Adrenal gland (tissue), 12 donors: ENCODE measurements around the gene SIX5. TPM values are rescaled to one million over a fixed set of nuclear protein-coding genes. Genes with fewer than 3 reads are reported as not detected.

ENCODE experiments used
- DNase-seq, 7 donors: peaks; one replicate each; pipeline ENCODE4 v3.0.0-alpha.2; 2019 to 2020
- H3K27ac ChIP-seq, 5 donors: fragments of 200-600 bp; sonication (generic) in 4 of 5; 1 replicate in 3 of 5; 2 replicates in 2 of 5; pipeline versions ENCODE4 v1.5.1 to v1.8.0; 2016 to 2020; ENCODE audit warnings: mild to moderate bottlenecking in 1 of 5
- H3K27me3 ChIP-seq: fragments of 200-600 bp; 2 replicates; pipeline ENCODE4 v1.8.0; 2021
- H3K36me3 ChIP-seq, 2 donors: fragments of 200-600 bp; replicated peaks in 1 of 2; 1 replicate in 1 of 2; 2 replicates in 1 of 2; pipeline versions ENCODE4 v1.5.1 to v1.8.0; 2018 to 2022
- H3K4me1 ChIP-seq, 2 donors: fragments of 200-600 bp; replicated peaks in 1 of 2; 1 replicate in 1 of 2; 2 replicates in 1 of 2; pipeline versions ENCODE4 v1.5.1 to v1.8.0; 2018 to 2021
- H3K4me3 ChIP-seq, 4 donors: fragments of 200-600 bp; sonication (generic) in 3 of 4; one replicate each; pipeline ENCODE4 v1.5.1; 2016 to 2018
- H3K9me3 ChIP-seq, 3 donors: fragments of 200-600 bp; sonication (generic) in 1 of 3; replicated peaks in 1 of 3; 1 replicate in 2 of 3; 2 replicates in 1 of 3; pipeline versions ENCODE4 v1.5.1 to v1.8.0; 2016 to 2021
- POLR2A ChIP-seq, 2 donors: fragments of 450-650 bp; IDR thresholded peaks; one replicate each; pipeline ENCODE4 v1.6.1; 2017; ENCODE audit warnings: antibody characterized with exemption in 2 of 2, mild to moderate bottlenecking in 2 of 2, moderate library complexity in 1 of 2
- WGBS, 4 donors: extraction: QIAGEN DNeasy Blood & Tissue Kit in 2 of 4; methylation state at CpG; one replicate each; pipeline versions ENCODE4 v1.1.5 to v1.1.7; 2013 to 2017; 5-methylcytosine and 5-hydroxymethylcytosine counted together
- intact Hi-C, 2 donors: fragments of 100-400 bp; cut with DNase I; formaldehyde crosslinking; loops; one replicate each; pipeline versions ENCODE4 v1.14.1 to v1.15.0; 2022 to 2023
- polyA plus RNA-seq, 3 donors: library from polyadenylated mRNA; stranded (reverse); fragments of 200-250 nt in 2 of 3; fragments of 350-450 nt in 1 of 3; fragmentation: Illumina TruSeq in 1 of 3; extraction: RNeasy Lipid Tissue Mini Kit (QIAGEN cat#74804) in 1 of 3; gene quantifications; one replicate each; pipeline ENCODE4 v1.2.3, GENCODE V29; 2013 to 2014
- total RNA-seq, 9 donors: library from RNA; depleted of rRNA in 4 of 9; stranded (reverse); fragments of >200 nt in 4 of 9; fragments of 120-200 nt in 1 of 9; fragmentation: NEBNext Ultra II Directional in 1 of 9; extraction: Animal tissue kit (Norgen Biotek cat#: 25700) in 1 of 9; gene quantifications; one replicate each; pipeline versions ENCODE4 v1.1.0 to v1.2.4, GENCODE V29; 2013 to 2023
- TF ChIP-seq, protein P1 (sequence below), 6 experiments: fragments of 450-650 bp in 4 of 6; fragments of 200-600 bp in 2 of 6; sonication (generic) in 1 of 6; IDR thresholded peaks; 1 replicate in 5 of 6; 2 replicates in 1 of 6; pipeline versions ENCODE4 v1.5.1 to v1.8.0; 2016 to 2021; ENCODE audit warnings: antibody characterized with exemption in 6 of 6, mild to moderate bottlenecking in 2 of 6, moderate library complexity in 1 of 6
- donor health status: healthy with polysubstance abuse.
- donor health status: Bipolar disorder and iron deficiency.
- donor health status: DM: yes; HTN: yes; CAD: no.
- donor health status: DM: no; HTN: no; CAD: no.
- donor health status: DM: no; HTN: no; CAD: no.
- donor health status: DM: yes; HTN: yes; CAD: no.

The SIX5 gene
- total and polyA plus RNA-seq, 12 donors: 6.2 to 69.1 (median 27.1) TPM

DNA sequence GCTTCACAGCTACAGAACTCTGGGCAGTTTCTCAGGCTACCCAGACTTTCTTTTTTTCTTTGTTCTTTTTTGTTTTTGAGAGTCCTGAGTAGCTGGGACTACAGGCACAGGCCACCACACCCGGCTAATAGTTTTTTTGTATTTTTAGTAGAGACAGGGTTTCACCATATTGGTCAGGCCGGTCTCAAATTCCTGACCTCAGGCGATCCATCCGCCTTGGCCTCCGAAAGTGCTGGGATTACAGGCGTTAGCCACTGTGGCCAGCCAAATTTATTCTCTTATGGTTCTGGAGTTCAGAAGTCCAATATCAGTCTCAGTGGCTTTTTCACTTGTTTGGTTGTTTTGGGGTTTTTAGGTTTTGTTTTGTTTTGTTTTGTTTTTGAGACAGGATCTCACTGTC lies 23.4 kb downstream of the SIX5 start:
- no peak for DNase-seq
- Histone ChIP-seq H3K36me3 (no peaks in the 10 kb centered on the region), H3K4me1 (no peaks in the 10 kb centered on the region), H3K9me3 (no peaks in the 10 kb centered on the region), H3K27me3 (no peaks in the 10 kb centered on the region), H3K27ac (no peak overlapping the region), H3K4me3 (no peak overlapping the region)
- intact Hi-C loops: no loop called here
- WGBS, 4 donors: 90% methylated on average over 6 of the region's 6 CpGs
- TF ChIP-seq, protein P1, sequence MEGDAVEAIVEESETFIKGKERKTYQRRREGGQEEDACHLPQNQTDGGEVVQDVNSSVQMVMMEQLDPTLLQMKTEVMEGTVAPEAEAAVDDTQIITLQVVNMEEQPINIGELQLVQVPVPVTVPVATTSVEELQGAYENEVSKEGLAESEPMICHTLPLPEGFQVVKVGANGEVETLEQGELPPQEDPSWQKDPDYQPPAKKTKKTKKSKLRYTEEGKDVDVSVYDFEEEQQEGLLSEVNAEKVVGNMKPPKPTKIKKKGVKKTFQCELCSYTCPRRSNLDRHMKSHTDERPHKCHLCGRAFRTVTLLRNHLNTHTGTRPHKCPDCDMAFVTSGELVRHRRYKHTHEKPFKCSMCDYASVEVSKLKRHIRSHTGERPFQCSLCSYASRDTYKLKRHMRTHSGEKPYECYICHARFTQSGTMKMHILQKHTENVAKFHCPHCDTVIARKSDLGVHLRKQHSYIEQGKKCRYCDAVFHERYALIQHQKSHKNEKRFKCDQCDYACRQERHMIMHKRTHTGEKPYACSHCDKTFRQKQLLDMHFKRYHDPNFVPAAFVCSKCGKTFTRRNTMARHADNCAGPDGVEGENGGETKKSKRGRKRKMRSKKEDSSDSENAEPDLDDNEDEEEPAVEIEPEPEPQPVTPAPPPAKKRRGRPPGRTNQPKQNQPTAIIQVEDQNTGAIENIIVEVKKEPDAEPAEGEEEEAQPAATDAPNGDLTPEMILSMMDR (IDR thresholded peaks at IDR 0.05): no peak
- no peak for TF ChIP-seq POLR2A (IDR thresholded peaks at IDR 0.05)

DNA sequence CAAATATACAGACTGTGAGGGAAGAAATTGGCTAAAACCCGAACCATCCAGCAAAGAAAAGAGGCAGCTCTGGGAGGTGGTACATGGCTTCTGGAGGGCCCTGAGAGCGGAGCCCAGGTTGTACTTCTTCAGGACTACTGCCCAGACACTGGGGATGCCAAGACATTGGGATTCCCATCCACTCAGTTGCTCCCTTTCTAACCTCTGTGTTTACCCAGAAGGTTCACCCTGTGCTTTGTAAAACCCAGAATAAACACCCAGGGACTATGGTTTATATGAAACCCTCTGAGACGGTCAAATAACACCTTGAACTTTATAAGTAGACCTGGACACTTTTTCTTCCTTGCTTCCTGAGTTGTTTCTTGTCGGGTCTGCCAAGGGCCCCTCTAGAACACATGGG lies 26.1 kb downstream of the SIX5 start:
- no peaks in the 10 kb centered on the region for H3K36me3 ChIP-seq
- H3K27me3 ChIP-seq: no peaks in the 10 kb centered on the region
- H3K4me3 ChIP-seq: no peak overlapping the region
- TF ChIP-seq, protein P1 (IDR thresholded peaks at IDR 0.05): no peak
- TF ChIP-seq POLR2A (IDR thresholded peaks at IDR 0.05): no peak
- no peak for DNase-seq
- no peaks in the 10 kb centered on the region for H3K9me3 ChIP-seq
- H3K27ac ChIP-seq: no peak overlapping the region
- intact Hi-C loops: no loop called here
- WGBS, 4 donors: 70 to 77% (median 75%) methylated on average over 4 of the region's 4 CpGs
- no peaks in the 10 kb centered on the region for H3K4me1 ChIP-seq

DNA sequence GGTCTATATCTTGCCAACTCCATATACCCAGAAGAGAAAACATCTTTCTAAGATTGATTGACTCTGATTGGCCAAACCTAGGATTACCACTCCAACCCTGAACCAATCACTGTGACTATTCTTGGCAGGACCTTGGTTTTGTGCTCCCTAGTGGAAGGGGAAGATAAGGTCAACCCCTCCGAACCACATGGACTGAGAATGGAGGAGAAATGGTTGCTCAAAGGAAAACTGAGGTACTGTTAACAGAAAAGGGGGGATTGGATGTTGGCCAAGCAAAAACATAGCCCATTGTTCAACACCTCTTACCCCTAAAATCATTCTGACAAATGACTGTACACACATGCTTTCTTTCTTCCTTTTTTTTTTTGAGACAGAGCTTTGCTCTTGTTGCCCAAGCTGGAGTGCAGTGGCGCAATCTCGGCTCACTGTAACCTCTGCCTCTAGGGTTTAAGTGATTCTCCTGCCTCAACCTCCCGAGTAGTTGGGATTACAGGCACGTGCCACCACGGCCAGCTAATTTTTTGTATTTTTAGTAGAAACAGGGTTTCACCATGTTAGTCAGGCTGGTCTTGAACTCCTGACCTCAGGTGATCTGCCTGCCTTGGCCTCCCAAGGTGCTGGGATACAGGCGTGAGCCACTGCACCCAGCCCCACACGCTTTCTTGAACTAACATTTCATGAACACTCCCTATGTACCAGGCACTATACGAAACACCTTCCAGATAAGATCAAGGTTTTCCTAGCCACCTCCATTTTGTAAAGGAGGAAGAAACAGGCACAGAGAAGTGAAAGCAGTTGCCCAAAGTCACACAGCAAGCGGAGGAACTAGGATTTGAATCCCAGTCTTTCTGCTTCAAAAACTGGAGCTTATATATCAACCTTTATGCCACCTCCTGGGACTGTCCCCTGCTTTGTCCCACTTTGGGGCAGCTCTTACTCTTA lies 29.3 kb downstream of the SIX5 start:
- no peaks in the 10 kb centered on the region for H3K27me3 ChIP-seq
- DNase-seq: no peak
- H3K4me1 ChIP-seq: no peaks in the 10 kb centered on the region
- H3K27ac ChIP-seq: no peak overlapping the region
- WGBS, 4 donors: 72 to 81% (median 75%) methylated on average over 10 of the region's 10 CpGs
- H3K9me3 ChIP-seq: no peaks in the 10 kb centered on the region
- intact Hi-C loops: no loop called here
- no peak for TF ChIP-seq POLR2A (IDR thresholded peaks at IDR 0.05)
- TF ChIP-seq, protein P1 (IDR thresholded peaks at IDR 0.05): no peak
- no peaks in the 10 kb centered on the region for H3K36me3 ChIP-seq
- no peak overlapping the region for H3K4me3 ChIP-seq

DNA sequence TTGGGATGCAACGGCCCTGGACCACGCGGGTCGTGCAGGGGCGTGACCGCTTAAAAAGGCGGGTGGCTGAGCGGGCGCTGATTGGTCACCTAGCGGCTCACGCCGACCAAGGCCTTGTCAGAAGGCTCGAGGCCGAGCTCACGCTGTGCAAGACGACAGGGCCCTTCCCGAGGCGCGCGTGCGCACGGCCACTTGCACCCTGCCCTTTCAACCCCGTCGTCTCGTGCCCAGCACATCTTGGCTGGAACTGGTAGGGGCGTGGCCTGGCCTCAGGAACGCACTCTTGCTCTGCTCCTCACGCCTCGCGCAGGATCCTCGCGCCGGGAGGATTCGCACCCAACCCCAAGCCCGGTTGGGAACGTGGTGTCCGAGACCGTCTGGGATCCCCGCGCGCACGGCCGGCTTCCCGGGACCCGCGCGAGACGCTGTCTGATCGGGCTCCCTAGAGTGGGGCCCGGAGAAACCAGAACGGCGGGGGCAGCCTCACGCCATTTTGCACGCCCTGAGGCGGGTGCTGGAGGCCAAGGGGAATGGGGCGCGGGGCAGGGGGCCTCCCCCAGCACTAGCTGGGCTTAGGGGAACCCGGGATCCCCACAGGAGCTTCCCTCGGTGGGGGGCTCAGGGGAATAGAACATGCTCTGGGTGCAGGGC lies 35.8 kb downstream of the SIX5 start, which contains the start of gene MEIOSIN:
TSS of gene MEIOSIN (plus strand) at position 280 of the 651 bp plus-strand sequence. CDS start 1,938 bp downstream, outside the sequence.
- 86 to 94% (median 91%) methylated on average over 12 to 59 of the region's 59 CpGs for WGBS, 4 donors
- Histone ChIP-seq H3K4me1 (peaks cover 0 to 13% of the 10 kb centered on the region in 2 donors), H3K27me3 (no peaks in the 10 kb centered on the region), H3K4me3 (no peak within 1 kb of the TSS), H3K27ac (no peak within 1 kb of the TSS), H3K36me3 (no peaks in the 10 kb centered on the region), H3K9me3 (no peaks in the 10 kb centered on the region)
- TF ChIP-seq, protein P1 (IDR thresholded peaks at IDR 0.05): no peak
- no peak for TF ChIP-seq POLR2A (IDR thresholded peaks at IDR 0.05)
- DNase-seq: no peak
- intact Hi-C loops: no loop called here
